HepG2 (cell line): ENCODE results near the gene PKIB. TPM values are rescaled to one million over a fixed set of nuclear protein-coding genes. Genes with fewer than 3 reads are reported as not detected.

Source experiments
- ATAC-seq: fragments of 200-7000 bp; cut with Tn5 transposase; 3 replicates; pipeline ENCODE4 v1.9.1; 2020; ENCODE audit warnings: mild to moderate bottlenecking, moderate library complexity
- BruUV-seq: library from RNA; stranded (reverse); fragments of 400-500 nt; replicated peaks from 2 replicates; lab custom pipeline; 2021; lab: Mats Ljungman, UMichigan
- CTCF ChIA-PET: fragments of 300-600 bp; formaldehyde crosslinking; extraction: SDS; loops from one replicate; lab custom pipeline; 2021; ENCODE audit warnings: low total read pairs, inconsistent platforms, low intra/inter-chr PET ratio; lab: Yijun Ruan, JAX
- POLR2A ChIA-PET: fragments of 350-600 bp; sonication (Branson Sonifier 250); formaldehyde crosslinking; loops from one replicate; lab custom pipeline; 2020; ENCODE audit warnings: antibody characterized with exemption, inconsistent platforms; lab: Yijun Ruan, JAX
- DNase-seq: peaks from one replicate; pipeline ENCODE4 v3.0.0-alpha.2; 2015; ENCODE audit warnings: low spot score
- FAIRE-seq: peaks from 3 replicates; lab custom pipeline; 2011; peaks lifted over from hg19 to GRCh38; lab: Jason Lieb, UNC
- H2AFZ ChIP-seq: one replicate; pipeline ENCODE4 v1.6.1; 2011; ENCODE audit warnings: low read length, inconsistent platforms
- H3K27ac ChIP-seq: fragments of 300-600 bp; 3 replicates; pipeline ENCODE4 v1.8.0; 2011; ENCODE audit warnings: mixed run types, mild to moderate bottlenecking, mixed read lengths, low read length, inconsistent platforms; ENCODE audit not compliant: insufficient read depth; ENCODE audit errors: extremely low read length
- H3K27me3 ChIP-seq, 2 experiments: fragments of 200-600 bp in 1 of 2; 2 replicates in 1 of 2; 3 replicates in 1 of 2; pipeline versions ENCODE4 v1.6.0 to v1.8.0; 2011; ENCODE audit warnings: low read length in 2 of 2, mild to moderate bottlenecking in 2 of 2, moderate library complexity in 2 of 2, inconsistent platforms in 1 of 2; ENCODE audit not compliant: insufficient read depth in 2 of 2, control insufficient read depth in 1 of 2
- H3K36me3 ChIP-seq, 2 experiments: fragments of 200-600 bp in 1 of 2; replicated peaks in 1 of 2; 2 replicates in 1 of 2; 3 replicates in 1 of 2; pipeline versions ENCODE4 v1.5.1 to v1.8.0; 2011; ENCODE audit warnings: low read length in 2 of 2, inconsistent platforms in 1 of 2; ENCODE audit not compliant: insufficient read depth in 2 of 2, control insufficient read depth in 1 of 2
- H3K4me1 ChIP-seq: 2 replicates; pipeline ENCODE4 v1.5.1; 2012; ENCODE audit warnings: low read length, inconsistent platforms; ENCODE audit not compliant: insufficient read depth
- H3K4me2 ChIP-seq: 2 replicates; pipeline ENCODE4 v1.6.0; 2011; ENCODE audit warnings: low read depth, low read length, inconsistent platforms
- H3K4me3 ChIP-seq, 3 experiments: fragments of 200-600 bp in 1 of 3; sonication (generic), shearing (Covaris generic) in 1 of 3; replicated peaks in 1 of 3; 2 replicates each; pipeline ENCODE4 v1.5.1; 2011 to 2016; ENCODE audit warnings: low read length in 3 of 3, inconsistent platforms in 2 of 3, low read depth in 2 of 3, mild to moderate bottlenecking in 2 of 3, control low read depth in 1 of 3, mixed read lengths in 1 of 3; ENCODE audit not compliant: insufficient read depth in 1 of 3
- H3K79me2 ChIP-seq: one replicate; pipeline ENCODE4 v1.6.1; 2011; ENCODE audit warnings: low read length, inconsistent platforms; ENCODE audit not compliant: insufficient read depth
- H3K9ac ChIP-seq: 2 replicates; pipeline ENCODE4 v1.6.0; 2011; ENCODE audit warnings: mild to moderate bottlenecking, low read depth, low read length, inconsistent platforms; ENCODE audit not compliant: insufficient read depth
- H3K9me3 ChIP-seq: 2 replicates; pipeline ENCODE4 v1.5.1; 2012; ENCODE audit warnings: mild to moderate bottlenecking, low read length
- H4K20me1 ChIP-seq: 2 replicates; pipeline ENCODE4 v1.6.0; 2011; ENCODE audit warnings: inconsistent platforms, mild to moderate bottlenecking, low read length, moderate library complexity; ENCODE audit not compliant: insufficient read depth
- FOXK1 ChIP-seq: sonication (generic); formaldehyde crosslinking; IDR thresholded peaks from 2 replicates; pipeline ENCODE4 v1.4.0; 2020; ENCODE audit warnings: low read depth, missing genetic modification reagents, borderline replicate concordance
- HNRNPLL ChIP-seq: fragments of 200-400 bp; formaldehyde crosslinking; IDR thresholded peaks from 2 replicates; pipeline ENCODE4 v1.6.1; 2017; ENCODE audit warnings: mild to moderate bottlenecking, low read depth, low read length; ENCODE audit not compliant: poor library complexity, severe bottlenecking
- KLF6 ChIP-seq: IDR thresholded peaks from 2 replicates; pipeline ENCODE4 v1.8.0; 2016; ENCODE audit warnings: missing biosample characterization, missing genetic modification reagents
- MEIS1 ChIP-seq: sonication (generic); formaldehyde crosslinking; IDR thresholded peaks from 2 replicates; pipeline ENCODE4 v1.9.0; 2021; ENCODE audit warnings: mild to moderate bottlenecking, missing genetic modification reagents, moderate library complexity, borderline replicate concordance
- ONECUT2 ChIP-seq: sonication (generic); formaldehyde crosslinking; IDR thresholded peaks from 2 replicates; pipeline ENCODE4 v1.4.0; 2020; ENCODE audit warnings: missing genetic modification reagents
- RARG ChIP-seq: sonication (generic); formaldehyde crosslinking; IDR thresholded peaks from 2 replicates; pipeline ENCODE4 v1.4.0; 2020; ENCODE audit warnings: low read depth, mild to moderate bottlenecking, missing genetic modification reagents
- REST ChIP-seq, 2 experiments: IDR thresholded peaks; 2 replicates each; pipeline ENCODE4 v1.6.1; 2011 to 2012; ENCODE audit warnings: low read length in 2 of 2, borderline replicate concordance in 1 of 2, low read depth in 1 of 2, mild to moderate bottlenecking in 1 of 2, moderate library complexity in 1 of 2
- TAF1 ChIP-seq: sonication (generic); formaldehyde crosslinking; IDR thresholded peaks from 2 replicates; pipeline ENCODE4 v1.4.0; 2020; ENCODE audit warnings: missing genetic modification reagents
- U2AF2 ChIP-seq: fragments of 200-400 bp; formaldehyde crosslinking; IDR thresholded peaks from 2 replicates; pipeline ENCODE4 v1.6.1; 2017; ENCODE audit warnings: low read depth, mild to moderate bottlenecking, low read length
- ZNF350 ChIP-seq: sonication (generic); formaldehyde crosslinking; IDR thresholded peaks from 2 replicates; pipeline ENCODE4 v1.4.0; 2020; ENCODE audit warnings: mild to moderate bottlenecking, low read depth, missing genetic modification reagents, borderline replicate concordance
- ZNF552 ChIP-seq: sonication (generic); formaldehyde crosslinking; IDR thresholded peaks from 2 replicates; pipeline ENCODE4 v1.9.0; 2022; ENCODE audit warnings: missing genetic modification reagents, mild to moderate bottlenecking, borderline replicate concordance
- ZNF589 ChIP-seq: sonication (generic); formaldehyde crosslinking; conservative IDR thresholded peaks from 2 replicates; pipeline ENCODE4 v1.8.0; 2022; ENCODE audit warnings: mild to moderate bottlenecking, moderate library complexity, missing genetic modification reagents
- in situ Hi-C: cut with HindIII; loops from 2 replicates; pipeline ENCODE4 v1.10.0; 2017; ENCODE audit warnings: low pct_unique_long_range_greater_than_20kb; ENCODE audit not compliant: extremely low pct_ligation_motif_present
- intact Hi-C: fragments of 100-400 bp; cut with micrococcal nuclease; formaldehyde crosslinking; loops from one replicate; pipeline ENCODE4 v1.10.0; 2022; ENCODE audit not compliant: unreplicated experiment
- polyA plus RNA-seq, 8 experiments: library from polyadenylated mRNA; depleted of rRNA in 3 of 8; stranded (reverse) in 7 of 8; unstranded in 1 of 8; fragments of >200 nt; fragmentation: Illumina TruSeq in 4 of 8; extraction: Trizol in 4 of 8; gene quantifications; 2 replicates each; pipeline versions ENCODE4 v1.2.1 to v1.2.3, GENCODE V29; 2011 to 2016; ENCODE audit warnings: low read depth in 4 of 8, missing spikeins in 1 of 8, mixed read lengths in 1 of 8; ENCODE audit not compliant: insufficient read depth in 1 of 8
- total RNA-seq, 5 experiments: library from RNA; depleted of rRNA; stranded (reverse); fragments of >200 nt; fragmentation: Illumina TruSeq; extraction: Trizol; gene quantifications; 2 replicates each; pipeline ENCODE4 v1.2.3, GENCODE V29; 2016; ENCODE audit warnings: low read depth in 1 of 5
- TF ChIP-seq, protein P1 (sequence below): sonication (generic); formaldehyde crosslinking; conservative IDR thresholded peaks from 2 replicates; pipeline ENCODE4 v1.5.0; 2020; ENCODE audit warnings: missing genetic modification reagents
- TF ChIP-seq, protein P2 (sequence below): sonication (generic); formaldehyde crosslinking; IDR thresholded peaks from 2 replicates; pipeline ENCODE4 v1.4.0; 2020; ENCODE audit warnings: missing genetic modification reagents, borderline replicate concordance
- TF ChIP-seq, protein P3 (sequence below): sonication (generic); formaldehyde crosslinking; conservative IDR thresholded peaks from 2 replicates; pipeline ENCODE4 v1.8.1; 2023; ENCODE audit warnings: missing genetic modification reagents

The PKIB gene
- total and polyA plus RNA-seq, 2 of the 13 experiments (the other 11 are each of a cell fraction or from before 2014, with no cell fraction given): 1.4 to 1.5 TPM

DNA sequence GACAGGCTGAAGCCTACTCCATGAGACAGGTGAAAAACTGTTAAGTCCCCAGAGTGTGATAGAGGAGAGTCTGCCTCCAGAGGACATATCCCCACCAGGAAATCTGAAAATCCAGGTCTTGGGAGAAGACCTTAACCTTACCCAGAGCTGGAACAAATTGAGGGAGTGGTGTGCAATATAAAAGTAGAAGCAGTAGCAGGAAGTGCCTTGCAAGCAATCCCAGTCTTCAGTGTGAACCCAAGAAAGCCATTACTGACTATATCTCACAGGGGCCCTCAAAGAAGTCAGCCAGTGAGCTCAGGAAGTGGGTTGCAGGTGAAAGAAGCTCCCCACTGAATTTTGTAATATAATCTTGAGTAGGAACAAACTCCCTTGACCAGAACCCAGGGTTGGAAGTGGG, 41.9 kb upstream of the PKIB start:
- no peak overlapping the region for H2AFZ ChIP-seq
- CTCF ChIA-PET: no interaction called here
- intact Hi-C loops (no loop called here), in situ Hi-C loops (no loop called here)
- H3K4me2 ChIP-seq: no peak overlapping the region
- H4K20me1 ChIP-seq: no peaks in the 10 kb centered on the region
- no peaks in the 10 kb centered on the region for H3K36me3 ChIP-seq
- ATAC-seq (no peak), FAIRE-seq (no peak), DNase-seq (no peak)
- BruUV-seq: no TSS peak
- H3K4me1 ChIP-seq: no peaks in the 10 kb centered on the region
- no peak overlapping the region for H3K4me3 ChIP-seq
- POLR2A ChIA-PET: no interaction called here
- no peaks in the 10 kb centered on the region for H3K79me2 ChIP-seq
- no peaks in the 10 kb centered on the region for H3K9me3 ChIP-seq
- no peak overlapping the region for H3K27ac ChIP-seq
- no peaks in the 10 kb centered on the region for H3K27me3 ChIP-seq
- H3K9ac ChIP-seq: no peak overlapping the region
- TF ChIP-seq U2AF2 (no peak), ZNF350 (no peak), FOXK1 (no peak), KLF6 (CRISPR knock-in tag) (no peak), RARG (CRISPR knock-in tag) (no peak), ONECUT2 (CRISPR knock-in tag) (no peak), MEIS1 (CRISPR knock-in tag) (no peak), HNRNPLL (no peak), ZNF589 (CRISPR knock-in tag) (no peak), TAF1 (CRISPR knock-in tag) (no peak), REST (IDR thresholded peaks at IDR 0.05; ENCODE audit: borderline replicate concordance in 1 of 2, low read depth in 1 of 2, low read length in 2 of 2) (no peak), ZNF552 (CRISPR knock-in tag) (no peak)
- TF ChIP-seq, protein P1, sequence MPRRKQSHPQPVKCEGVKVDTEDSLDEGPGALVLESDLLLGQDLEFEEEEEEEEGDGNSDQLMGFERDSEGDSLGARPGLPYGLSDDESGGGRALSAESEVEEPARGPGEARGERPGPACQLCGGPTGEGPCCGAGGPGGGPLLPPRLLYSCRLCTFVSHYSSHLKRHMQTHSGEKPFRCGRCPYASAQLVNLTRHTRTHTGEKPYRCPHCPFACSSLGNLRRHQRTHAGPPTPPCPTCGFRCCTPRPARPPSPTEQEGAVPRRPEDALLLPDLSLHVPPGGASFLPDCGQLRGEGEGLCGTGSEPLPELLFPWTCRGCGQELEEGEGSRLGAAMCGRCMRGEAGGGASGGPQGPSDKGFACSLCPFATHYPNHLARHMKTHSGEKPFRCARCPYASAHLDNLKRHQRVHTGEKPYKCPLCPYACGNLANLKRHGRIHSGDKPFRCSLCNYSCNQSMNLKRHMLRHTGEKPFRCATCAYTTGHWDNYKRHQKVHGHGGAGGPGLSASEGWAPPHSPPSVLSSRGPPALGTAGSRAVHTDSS (CRISPR knock-in tag): no peak
- TF ChIP-seq, protein P2, sequence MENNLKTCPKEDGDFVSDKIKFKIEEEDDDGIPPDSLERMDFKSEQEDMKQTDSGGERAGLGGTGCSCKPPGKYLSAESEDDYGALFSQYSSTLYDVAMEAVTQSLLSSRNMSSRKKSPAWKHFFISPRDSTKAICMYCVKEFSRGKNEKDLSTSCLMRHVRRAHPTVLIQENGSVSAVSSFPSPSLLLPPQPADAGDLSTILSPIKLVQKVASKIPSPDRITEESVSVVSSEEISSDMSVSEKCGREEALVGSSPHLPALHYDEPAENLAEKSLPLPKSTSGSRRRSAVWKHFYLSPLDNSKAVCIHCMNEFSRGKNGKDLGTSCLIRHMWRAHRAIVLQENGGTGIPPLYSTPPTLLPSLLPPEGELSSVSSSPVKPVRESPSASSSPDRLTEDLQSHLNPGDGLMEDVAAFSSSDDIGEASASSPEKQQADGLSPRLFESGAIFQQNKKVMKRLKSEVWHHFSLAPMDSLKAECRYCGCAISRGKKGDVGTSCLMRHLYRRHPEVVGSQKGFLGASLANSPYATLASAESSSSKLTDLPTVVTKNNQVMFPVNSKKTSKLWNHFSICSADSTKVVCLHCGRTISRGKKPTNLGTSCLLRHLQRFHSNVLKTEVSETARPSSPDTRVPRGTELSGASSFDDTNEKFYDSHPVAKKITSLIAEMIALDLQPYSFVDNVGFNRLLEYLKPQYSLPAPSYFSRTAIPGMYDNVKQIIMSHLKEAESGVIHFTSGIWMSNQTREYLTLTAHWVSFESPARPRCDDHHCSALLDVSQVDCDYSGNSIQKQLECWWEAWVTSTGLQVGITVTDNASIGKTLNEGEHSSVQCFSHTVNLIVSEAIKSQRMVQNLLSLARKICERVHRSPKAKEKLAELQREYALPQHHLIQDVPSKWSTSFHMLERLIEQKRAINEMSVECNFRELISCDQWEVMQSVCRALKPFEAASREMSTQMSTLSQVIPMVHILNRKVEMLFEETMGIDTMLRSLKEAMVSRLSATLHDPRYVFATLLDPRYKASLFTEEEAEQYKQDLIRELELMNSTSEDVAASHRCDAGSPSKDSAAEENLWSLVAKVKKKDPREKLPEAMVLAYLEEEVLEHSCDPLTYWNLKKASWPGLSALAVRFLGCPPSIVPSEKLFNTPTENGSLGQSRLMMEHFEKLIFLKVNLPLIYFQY (CRISPR knock-in tag): no peak
- TF ChIP-seq, protein P3, sequence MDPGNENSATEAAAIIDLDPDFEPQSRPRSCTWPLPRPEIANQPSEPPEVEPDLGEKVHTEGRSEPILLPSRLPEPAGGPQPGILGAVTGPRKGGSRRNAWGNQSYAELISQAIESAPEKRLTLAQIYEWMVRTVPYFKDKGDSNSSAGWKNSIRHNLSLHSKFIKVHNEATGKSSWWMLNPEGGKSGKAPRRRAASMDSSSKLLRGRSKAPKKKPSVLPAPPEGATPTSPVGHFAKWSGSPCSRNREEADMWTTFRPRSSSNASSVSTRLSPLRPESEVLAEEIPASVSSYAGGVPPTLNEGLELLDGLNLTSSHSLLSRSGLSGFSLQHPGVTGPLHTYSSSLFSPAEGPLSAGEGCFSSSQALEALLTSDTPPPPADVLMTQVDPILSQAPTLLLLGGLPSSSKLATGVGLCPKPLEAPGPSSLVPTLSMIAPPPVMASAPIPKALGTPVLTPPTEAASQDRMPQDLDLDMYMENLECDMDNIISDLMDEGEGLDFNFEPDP (CRISPR knock-in tag): no peak
